Lower leg skin (tissue), 4 donors: Measurements from ENCODE around the gene BCL2L13. TPM values are rescaled to one million over a fixed set of nuclear protein-coding genes. Genes with fewer than 3 reads are reported as not detected.
"Not testable (repeated sequence)": the region's sequence is repeated elsewhere in the genome, so short reads cannot be mapped to it uniquely, and the experiment has no call there.

ENCODE experiments used
- DNase-seq, 2 donors: peaks; one replicate each; pipeline ENCODE4 v3.0.0-alpha.2; 2019; ENCODE audit warnings: low spot score in 2 of 2
- H3K4me3 ChIP-seq: fragments of 200-600 bp; sonication (generic); 2 replicates; pipeline ENCODE4 v1.5.1; 2017; ENCODE audit warnings: mild to moderate bottlenecking, low read depth; ENCODE audit not compliant: poor library complexity, severe bottlenecking
- POLR2A ChIP-seq, 2 donors: fragments of 450-650 bp; IDR thresholded peaks; one replicate each; pipeline ENCODE4 v1.6.1; 2016 to 2017; ENCODE audit warnings: antibody characterized with exemption in 2 of 2, mild to moderate bottlenecking in 1 of 2, moderate library complexity in 1 of 2
- WGBS, 2 donors: methylation state at CpG; one replicate each; pipeline ENCODE4 v1.1.5; 2018; 5-methylcytosine and 5-hydroxymethylcytosine counted together
- intact Hi-C: fragments of 100-400 bp; cut with DNase I; formaldehyde crosslinking; loops from one replicate; pipeline ENCODE4 v1.15.0; 2023; ENCODE audit warnings: low total_unique reads
- total RNA-seq, 4 donors: library from RNA; depleted of rRNA; stranded (reverse); fragments of >200 nt; gene quantifications; one replicate each; pipeline ENCODE4 v1.1.0, GENCODE V29; 2016
- TF ChIP-seq, protein P1 (sequence below), 3 donors: fragments of 450-650 bp; IDR thresholded peaks; one replicate each; pipeline ENCODE4 v1.5.1; 2016; ENCODE audit warnings: antibody characterized with exemption in 3 of 3, mild to moderate bottlenecking in 3 of 3, moderate library complexity in 2 of 3

The BCL2L13 gene
- total RNA-seq, 4 donors from 2014 or later = 63.0 to 71.2 (median 67.5) TPM

GRCh38 chr22:17637490-17638181 lies 921 bp upstream of the BCL2L13 start:
- TF ChIP-seq POLR2A (IDR thresholded peaks at IDR 0.05) = no peak
- TF ChIP-seq, protein P1, sequence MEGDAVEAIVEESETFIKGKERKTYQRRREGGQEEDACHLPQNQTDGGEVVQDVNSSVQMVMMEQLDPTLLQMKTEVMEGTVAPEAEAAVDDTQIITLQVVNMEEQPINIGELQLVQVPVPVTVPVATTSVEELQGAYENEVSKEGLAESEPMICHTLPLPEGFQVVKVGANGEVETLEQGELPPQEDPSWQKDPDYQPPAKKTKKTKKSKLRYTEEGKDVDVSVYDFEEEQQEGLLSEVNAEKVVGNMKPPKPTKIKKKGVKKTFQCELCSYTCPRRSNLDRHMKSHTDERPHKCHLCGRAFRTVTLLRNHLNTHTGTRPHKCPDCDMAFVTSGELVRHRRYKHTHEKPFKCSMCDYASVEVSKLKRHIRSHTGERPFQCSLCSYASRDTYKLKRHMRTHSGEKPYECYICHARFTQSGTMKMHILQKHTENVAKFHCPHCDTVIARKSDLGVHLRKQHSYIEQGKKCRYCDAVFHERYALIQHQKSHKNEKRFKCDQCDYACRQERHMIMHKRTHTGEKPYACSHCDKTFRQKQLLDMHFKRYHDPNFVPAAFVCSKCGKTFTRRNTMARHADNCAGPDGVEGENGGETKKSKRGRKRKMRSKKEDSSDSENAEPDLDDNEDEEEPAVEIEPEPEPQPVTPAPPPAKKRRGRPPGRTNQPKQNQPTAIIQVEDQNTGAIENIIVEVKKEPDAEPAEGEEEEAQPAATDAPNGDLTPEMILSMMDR (IDR thresholded peaks at IDR 0.05) = no peak
- intact Hi-C loops = no loop called here
- DNase-seq = no peak
- H3K4me3 ChIP-seq = peak overlapping the region; percentile 84
- WGBS, 2 donors = 49 to 51% methylated on average over 10 of the region's 10 CpGs

DNA sequence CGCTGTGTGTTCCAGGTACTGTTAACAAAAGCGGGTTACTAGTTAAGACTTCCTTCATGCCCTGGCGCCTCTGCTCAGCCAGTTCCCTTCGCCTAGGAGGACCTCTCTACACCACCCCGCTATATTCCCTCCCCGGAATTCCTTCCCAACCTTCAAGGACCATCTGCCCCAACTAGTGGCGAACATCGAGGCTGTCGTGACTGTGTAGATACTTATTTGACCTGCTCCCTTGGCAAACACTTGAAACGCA lies 450 bp upstream of the BCL2L13 start:
- 0% methylated on average over 10 of the region's 10 CpGs for WGBS, 2 donors
- H3K4me3 ChIP-seq = peak overlapping the region; percentile 84
- no peak for DNase-seq
- TF ChIP-seq, protein P1 (IDR thresholded peaks at IDR 0.05) = no peak
- no peak for TF ChIP-seq POLR2A (IDR thresholded peaks at IDR 0.05)
- intact Hi-C loops = no loop called here

GRCh38 chr22:17639247-17639741 lies 737 bp downstream of the BCL2L13 start:
- DNase-seq = no peak
- TF ChIP-seq POLR2A (IDR thresholded peaks at IDR 0.05) = no peak
- TF ChIP-seq, protein P1 (IDR thresholded peaks at IDR 0.05) = no peak
- peak overlapping the region; percentile 84 for H3K4me3 ChIP-seq
- intact Hi-C loops = no loop called here
- WGBS, 2 donors = 2 to 4% methylated on average over 8 of the region's 8 CpGs

DNA sequence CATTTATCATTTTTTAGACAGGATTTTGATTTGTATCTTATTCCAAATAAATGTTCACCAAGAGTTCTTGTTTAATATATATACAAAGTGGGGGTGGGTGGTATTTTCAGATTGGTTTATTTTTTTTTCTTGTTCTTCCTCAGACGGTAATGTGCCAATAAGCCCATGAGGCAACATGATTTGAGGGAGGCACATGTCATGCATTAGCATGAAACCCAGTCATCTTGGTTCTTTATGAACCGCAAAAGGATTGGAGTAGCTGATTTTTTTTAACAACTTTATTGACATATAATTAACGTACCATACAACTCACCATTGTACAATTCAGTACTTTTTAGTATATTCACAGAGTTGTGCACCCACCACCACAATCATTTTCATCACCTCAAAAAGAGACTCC lies 2.7 kb downstream of the BCL2L13 start:
- intact Hi-C loops = no loop called here
- WGBS, 2 donors = 34 to 51% methylated on average over 3 of the region's 3 CpGs
- no peak for TF ChIP-seq POLR2A (IDR thresholded peaks at IDR 0.05)
- TF ChIP-seq, protein P1 (IDR thresholded peaks at IDR 0.05) = no peak

GRCh38 chr22:17642357-17642756 lies 3.8 kb downstream of the BCL2L13 start:
- 83 to 94% methylated on average over 4 of the region's 4 CpGs for WGBS, 2 donors
- DNase-seq, H3K4me3 ChIP-seq, intact Hi-C loops: not testable (repeated sequence)

More for the DNA sequence above, 2.7 kb downstream of the BCL2L13 start:
- DNase-seq = no peak
- H3K4me3 ChIP-seq = no peak overlapping the region

DNA sequence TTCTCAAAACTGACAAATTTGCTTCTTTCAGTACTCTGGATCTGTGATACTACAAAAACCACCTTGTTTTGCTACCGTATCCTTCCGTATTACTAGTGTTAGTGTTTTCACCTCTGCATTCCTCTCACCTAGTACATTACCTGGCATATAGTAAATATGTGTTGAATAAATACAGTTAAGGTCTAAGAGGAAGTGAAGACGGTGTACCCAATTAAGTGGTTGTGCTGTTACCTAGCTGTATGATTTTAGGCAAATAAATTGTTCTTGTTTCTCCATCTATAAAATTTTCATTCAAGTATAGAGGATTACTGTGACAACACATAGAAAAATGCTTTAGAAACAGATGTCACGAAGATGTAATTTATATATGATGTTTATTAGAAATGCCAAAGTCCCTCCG lies 8.9 kb downstream of the BCL2L13 start:
- H3K4me3 ChIP-seq = no peak overlapping the region
- DNase-seq = no peak
- TF ChIP-seq, protein P1 (IDR thresholded peaks at IDR 0.05) = no peak
- no peak for TF ChIP-seq POLR2A (IDR thresholded peaks at IDR 0.05)
- WGBS, 2 donors = 88 to 93% methylated on average over 5 of the region's 5 CpGs
- intact Hi-C loops = no loop called here
